ENCODE data around the gene SSTR1.
"Not testable (repeated sequence)": the region's sequence is repeated elsewhere in the genome, so short reads cannot be mapped to it uniquely, and the experiment has no call there.

SSTR1 gene

GRCh38 chr14:38207736-38208617 lies at the start of gene SSTR1:
Gene SSTR1 (plus strand): TSS chr14:38207904. CDS start chr14:38209390, 1,486 bp downstream.
- in situ Hi-C loops (cut with MboI; ENCODE audit: low sequenced_read_pairs), result no loop called here

- in situ Hi-C loops (cut with MboI; ENCODE audit: low sequenced_read_pairs), result no loop called here
Observed at GRCh38 chr14:38158468-38158867, 49.2 kb upstream of the SSTR1 start.

- in situ Hi-C loops (cut with MboI; ENCODE audit: low sequenced_read_pairs), result no loop called here
Observed at GRCh38 chr14:38168416-38168815, 39.3 kb upstream of the SSTR1 start.

- in situ Hi-C loops (cut with MboI; ENCODE audit: low sequenced_read_pairs), result no loop called here
Observed at GRCh38 chr14:38171197-38171596, 36.5 kb upstream of the SSTR1 start.

- in situ Hi-C loops (cut with MboI; ENCODE audit: low sequenced_read_pairs), result no loop called here
Observed at GRCh38 chr14:38174711-38175110, 33.0 kb upstream of the SSTR1 start.

- in situ Hi-C loops (cut with MboI; ENCODE audit: low sequenced_read_pairs), result no loop called here
Observed at GRCh38 chr14:38175658-38176057, 32.0 kb upstream of the SSTR1 start.

GRCh38 chr14:38176379-38176778 lies 31.3 kb upstream of the SSTR1 start:
- in situ Hi-C loops (cut with MboI; ENCODE audit: low sequenced_read_pairs), result no loop called here

GRCh38 chr14:38184132-38184531 lies 23.6 kb upstream of the SSTR1 start:
- in situ Hi-C loops (cut with MboI; ENCODE audit: low sequenced_read_pairs), result no loop called here

- in situ Hi-C loops (cut with MboI; ENCODE audit: low sequenced_read_pairs), result no loop called here
Observed at GRCh38 chr14:38185671-38186070, 22.0 kb upstream of the SSTR1 start.

GRCh38 chr14:38186216-38186615 lies 21.5 kb upstream of the SSTR1 start:
- in situ Hi-C loops (cut with MboI; ENCODE audit: low sequenced_read_pairs), result no loop called here

- in situ Hi-C loops (cut with MboI; ENCODE audit: low sequenced_read_pairs), result no loop called here
Observed at GRCh38 chr14:38187528-38187927, 20.2 kb upstream of the SSTR1 start.

- in situ Hi-C loops (cut with MboI; ENCODE audit: low sequenced_read_pairs), result no loop called here
Observed at GRCh38 chr14:38189930-38190726, 17.6 kb upstream of the SSTR1 start.

GRCh38 chr14:38190846-38191245 lies 16.9 kb upstream of the SSTR1 start:
- in situ Hi-C loops (cut with MboI; ENCODE audit: low sequenced_read_pairs), result not testable (repeated sequence)

GRCh38 chr14:38191491-38191890 lies 16.2 kb upstream of the SSTR1 start:
- in situ Hi-C loops (cut with MboI; ENCODE audit: low sequenced_read_pairs), result not testable (repeated sequence)

GRCh38 chr14:38197001-38197783 lies 10.5 kb upstream of the SSTR1 start:
- in situ Hi-C loops (cut with MboI; ENCODE audit: low sequenced_read_pairs), result no loop called here

- in situ Hi-C loops (cut with MboI; ENCODE audit: low sequenced_read_pairs), result no loop called here
Observed at GRCh38 chr14:38197784-38198335, 9.8 kb upstream of the SSTR1 start.

GRCh38 chr14:38198425-38198824 lies 9.3 kb upstream of the SSTR1 start:
- in situ Hi-C loops (cut with MboI; ENCODE audit: low sequenced_read_pairs), result no loop called here

GRCh38 chr14:38199076-38199475 lies 8.6 kb upstream of the SSTR1 start:
- in situ Hi-C loops (cut with MboI; ENCODE audit: low sequenced_read_pairs), result no loop called here

GRCh38 chr14:38199739-38200138 lies 8.0 kb upstream of the SSTR1 start:
- in situ Hi-C loops (cut with MboI; ENCODE audit: low sequenced_read_pairs), result no loop called here

- in situ Hi-C loops (cut with MboI; ENCODE audit: low sequenced_read_pairs), result no loop called here
Observed at GRCh38 chr14:38201137-38201828, 6.4 kb upstream of the SSTR1 start.
